Ectodermal cell (in vitro differentiated cells): ENCODE measurements around the gene TMEM178B.

Experiments
- H3K27ac ChIP-seq: 2 replicates; pipeline ENCODE4 v1.7.0; 2013; ENCODE audit warnings: mild to moderate bottlenecking, low read depth, low read length; ENCODE audit not compliant: insufficient read depth, poor library complexity, severe bottlenecking
- H3K27me3 ChIP-seq: 2 replicates; pipeline ENCODE4 v1.7.0; 2013; ENCODE audit warnings: mild to moderate bottlenecking, low read length; ENCODE audit not compliant: insufficient read depth, control insufficient read depth, poor library complexity, severe bottlenecking
- H3K36me3 ChIP-seq: one replicate; pipeline ENCODE4 v1.7.0; 2013; ENCODE audit warnings: low read length; ENCODE audit not compliant: control insufficient read depth, insufficient read depth
- H3K4me1 ChIP-seq: one replicate; pipeline ENCODE4 v1.7.0; 2013; ENCODE audit warnings: low read length; ENCODE audit not compliant: control insufficient read depth, insufficient read depth
- H3K4me3 ChIP-seq: 2 replicates; pipeline ENCODE4 v1.7.0; 2013; ENCODE audit warnings: low read depth, low read length, control low read depth; ENCODE audit not compliant: insufficient read depth
- H3K9me3 ChIP-seq: 2 replicates; pipeline ENCODE4 v1.7.0; 2013; ENCODE audit warnings: mild to moderate bottlenecking, low read length, moderate library complexity; ENCODE audit not compliant: control insufficient read depth
- WGBS, 2 experiments: methylation state at CpG; one replicate each; pipeline ENCODE4 v1.1.7; 2013; ENCODE audit warnings: missing lambda C conversion rate in 2 of 2; 5-methylcytosine and 5-hydroxymethylcytosine counted together

TMEM178B gene

DNA sequence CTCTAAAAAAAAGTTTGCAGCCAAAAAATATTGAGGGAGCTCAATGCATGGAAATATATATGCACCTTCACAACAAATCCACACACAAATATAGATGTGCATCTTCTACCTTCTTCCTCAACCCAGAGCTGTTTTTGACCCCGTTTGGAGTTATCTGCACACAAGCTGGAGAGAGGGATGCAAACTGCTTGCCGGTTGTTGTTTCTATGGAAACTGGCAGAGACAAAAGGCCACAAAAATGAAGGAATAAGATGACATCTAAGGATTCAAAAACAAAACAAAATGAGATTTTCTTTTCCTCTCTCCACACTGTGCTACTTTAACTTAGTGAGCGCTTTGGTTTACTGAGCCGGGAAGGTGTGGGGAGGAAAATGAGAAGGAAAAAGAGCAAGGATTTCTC lies 267.1 kb downstream of the TMEM178B start:
- Histone ChIP-seq H3K27ac (no peak overlapping the region), H3K27me3 (no peaks in the 10 kb centered on the region), H3K4me3 (no peak overlapping the region), H3K4me1 (no peaks in the 10 kb centered on the region), H3K9me3 (no peaks in the 10 kb centered on the region), H3K36me3 (no peaks in the 10 kb centered on the region)
- WGBS, 2 experiments, result 76 to 88% methylated on average over 2 to 4 of the region's 4 CpGs

DNA sequence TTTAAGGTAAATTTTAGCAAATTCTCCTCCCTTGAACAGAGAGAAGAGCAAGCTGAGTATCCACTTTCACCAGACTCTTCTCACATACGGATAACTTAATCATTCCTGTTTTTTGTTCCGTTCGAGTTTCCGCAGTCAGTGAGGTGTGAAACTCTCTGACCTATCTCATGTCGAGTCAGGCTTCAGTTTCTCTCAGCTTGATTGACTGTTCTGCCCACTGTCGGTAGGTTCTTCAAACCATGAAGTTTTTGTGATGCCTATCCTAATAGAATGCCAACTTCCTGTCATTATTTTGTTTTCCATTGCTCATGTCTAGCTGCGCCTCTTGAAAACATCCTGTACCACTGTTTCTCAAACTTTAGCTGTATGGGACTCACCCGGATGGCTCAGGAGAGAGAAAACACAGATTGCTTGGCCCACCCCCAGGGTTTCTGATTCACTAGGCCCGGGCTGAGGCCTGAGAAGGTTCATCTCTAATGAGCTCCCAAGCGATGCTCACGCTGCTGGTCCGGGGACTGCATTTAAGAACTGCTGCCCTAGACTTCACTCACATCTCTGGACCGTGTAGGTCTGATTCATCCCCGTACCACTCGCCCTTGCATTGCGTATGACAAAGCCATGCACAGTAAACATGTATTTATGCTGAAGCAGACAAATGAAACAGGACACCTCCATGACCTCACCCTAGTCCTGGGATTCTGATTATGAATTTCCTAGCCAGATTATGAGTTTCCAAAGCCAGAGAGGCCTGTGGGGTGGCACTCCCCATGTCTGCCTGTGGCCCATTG lies 269.0 kb downstream of the TMEM178B start:
- Histone ChIP-seq H3K36me3 (no peaks in the 10 kb centered on the region), H3K4me3 (no peak overlapping the region), H3K4me1 (no peaks in the 10 kb centered on the region), H3K27ac (no peak overlapping the region), H3K9me3 (no peaks in the 10 kb centered on the region), H3K27me3 (no peaks in the 10 kb centered on the region)
- WGBS, 2 experiments, result 92% methylated on average over 16 of the region's 16 CpGs

DNA sequence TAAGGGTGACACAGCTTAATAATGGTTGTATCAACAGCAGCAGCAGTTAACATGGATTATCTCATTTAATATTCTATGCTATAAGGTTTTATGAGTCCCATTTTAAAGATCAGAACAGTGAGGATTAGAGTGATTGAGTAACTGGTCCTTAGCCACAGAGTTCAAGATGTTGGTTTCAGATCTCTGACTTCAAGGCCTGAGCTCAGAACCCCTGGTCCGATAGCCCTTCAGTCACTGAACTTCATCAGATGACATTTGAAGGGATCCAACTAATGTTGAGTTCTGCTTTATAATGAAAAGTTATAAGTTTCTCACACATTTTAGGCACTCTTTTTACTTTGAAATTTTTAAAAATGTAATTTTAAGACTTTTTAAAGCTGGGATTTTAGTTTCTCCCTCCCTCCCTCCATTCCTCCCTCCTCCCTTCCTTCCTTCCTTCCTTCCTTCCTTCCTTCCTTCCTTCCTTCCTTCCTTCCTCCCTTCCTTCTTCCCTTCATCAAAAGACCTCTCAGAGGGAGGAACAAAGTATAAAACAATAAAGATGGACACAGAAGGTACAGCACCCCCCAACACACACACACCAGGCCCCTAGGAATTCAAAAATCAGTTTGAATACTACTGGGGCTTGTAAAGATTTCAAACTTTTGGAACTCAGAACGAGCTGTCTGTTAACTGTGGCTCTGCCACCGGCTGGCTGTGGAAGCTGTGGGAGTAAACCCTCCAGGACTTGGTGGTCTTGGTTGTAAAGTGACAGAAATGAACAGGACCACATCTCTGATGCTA lies 270.5 kb downstream of the TMEM178B start:
- Histone ChIP-seq H3K36me3 (no peaks in the 10 kb centered on the region), H3K9me3 (no peaks in the 10 kb centered on the region), H3K27ac (no peak overlapping the region), H3K4me3 (no peak overlapping the region), H3K4me1 (no peaks in the 10 kb centered on the region), H3K27me3 (no peaks in the 10 kb centered on the region)
- WGBS, 2 experiments, result 95% methylated on average over 3 of the region's 3 CpGs

DNA sequence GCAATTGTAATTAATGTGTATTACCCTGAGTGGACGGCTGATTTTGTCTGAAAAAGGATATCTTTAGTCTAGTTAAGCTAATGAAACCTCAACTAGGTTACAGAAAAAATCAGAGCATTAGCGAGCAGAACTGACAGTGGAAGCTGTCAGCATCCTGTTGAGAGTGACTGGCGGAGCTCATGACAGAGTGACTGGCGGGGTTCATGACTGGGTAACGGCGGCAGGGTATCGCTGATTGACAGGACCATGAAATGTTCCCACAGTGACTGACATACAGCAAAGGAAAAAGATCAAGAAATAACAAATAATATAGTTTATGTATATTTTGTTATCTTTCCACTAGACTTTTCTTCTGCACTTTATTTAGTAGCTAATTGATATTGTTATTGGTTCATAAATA lies 274.9 kb downstream of the TMEM178B start:
- no peaks in the 10 kb centered on the region for H3K4me1 ChIP-seq
- H3K9me3 ChIP-seq, result no peaks in the 10 kb centered on the region
- H3K4me3 ChIP-seq, result no peak overlapping the region
- no peaks in the 10 kb centered on the region for H3K27me3 ChIP-seq
- H3K27ac ChIP-seq, result no peak overlapping the region
- H3K36me3 ChIP-seq, result no peaks in the 10 kb centered on the region
- WGBS, 2 experiments, result 83 to 87% methylated on average over 6 to 7 of the region's 7 CpGs

DNA sequence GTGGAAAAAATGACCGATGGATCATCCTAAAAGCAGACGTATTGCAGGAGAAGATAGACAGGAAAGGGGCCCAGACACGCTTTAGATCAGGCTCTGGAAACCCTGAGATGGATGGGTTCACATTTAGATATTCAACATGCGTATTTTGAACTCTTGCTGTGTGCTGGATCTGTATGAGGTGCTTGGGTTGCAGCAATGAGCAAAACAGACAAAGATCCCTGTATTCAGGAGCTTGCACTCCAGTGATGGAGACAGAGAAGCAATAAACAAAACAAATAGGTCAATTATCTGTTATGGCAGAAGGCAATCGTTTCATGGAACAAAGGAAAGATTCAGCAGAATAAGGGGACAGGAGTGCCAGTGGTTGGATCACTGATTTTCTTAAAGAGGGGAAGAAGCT lies 275.5 kb downstream of the TMEM178B start:
- Histone ChIP-seq H3K36me3 (no peaks in the 10 kb centered on the region), H3K27ac (no peak overlapping the region), H3K27me3 (no peaks in the 10 kb centered on the region), H3K4me3 (no peak overlapping the region), H3K9me3 (no peaks in the 10 kb centered on the region), H3K4me1 (peaks cover 2% of the 10 kb centered on the region)
- 93 to 95% methylated on average over 5 of the region's 5 CpGs for WGBS, 2 experiments

DNA sequence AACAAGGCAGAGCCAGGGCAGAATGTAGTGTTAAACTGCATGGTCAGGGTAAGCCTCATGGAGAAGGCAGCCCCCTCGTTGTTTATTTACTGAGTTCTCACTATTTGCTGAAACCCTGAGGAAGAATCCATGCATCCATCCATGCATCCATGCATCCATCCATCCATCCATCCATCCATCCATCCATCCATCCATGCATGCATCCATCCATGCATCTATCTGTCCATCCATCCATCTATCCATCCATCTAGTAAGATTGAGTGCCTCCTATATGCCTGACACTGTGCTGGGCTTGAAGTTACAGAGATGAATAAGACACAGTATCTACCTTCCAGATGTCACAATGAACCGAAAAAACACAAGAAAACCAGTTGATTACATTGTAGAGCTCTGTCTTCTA lies 275.9 kb downstream of the TMEM178B start:
- H3K4me1 ChIP-seq, result peaks cover 7% of the 10 kb centered on the region
- no peak overlapping the region for H3K4me3 ChIP-seq
- 89 to 93% methylated on average over 2 of the region's 2 CpGs for WGBS, 2 experiments
- no peak overlapping the region for H3K27ac ChIP-seq
- no peaks in the 10 kb centered on the region for H3K27me3 ChIP-seq
- H3K9me3 ChIP-seq, result no peaks in the 10 kb centered on the region
- no peaks in the 10 kb centered on the region for H3K36me3 ChIP-seq

DNA sequence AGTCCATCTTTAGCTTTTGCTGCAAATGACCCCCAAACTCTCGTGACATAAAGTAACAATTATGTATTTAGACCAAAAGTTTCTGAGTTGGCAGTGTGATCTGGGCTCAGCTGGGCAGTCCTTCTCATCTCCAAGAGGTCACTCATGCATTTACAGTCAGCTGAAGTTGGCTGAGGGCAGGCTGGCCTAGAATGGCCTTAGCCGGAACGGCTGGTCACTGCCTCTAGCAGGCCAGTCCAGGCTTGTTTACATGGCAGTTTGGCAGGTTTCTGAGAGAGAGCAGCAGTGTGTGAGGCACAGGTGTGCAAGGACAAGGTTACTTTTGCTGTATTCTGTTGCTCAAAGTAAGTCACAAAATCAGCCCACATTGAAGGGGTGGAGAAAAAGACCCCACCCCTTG lies 277.3 kb downstream of the TMEM178B start:
- H3K36me3 ChIP-seq, result no peaks in the 10 kb centered on the region
- WGBS, 2 experiments, result 90 to 91% methylated on average over 3 of the region's 3 CpGs
- H3K9me3 ChIP-seq, result no peaks in the 10 kb centered on the region
- H3K27ac ChIP-seq, result no peak overlapping the region
- peaks cover 11% of the 10 kb centered on the region for H3K4me1 ChIP-seq
- H3K27me3 ChIP-seq, result no peaks in the 10 kb centered on the region
- no peak overlapping the region for H3K4me3 ChIP-seq

DNA sequence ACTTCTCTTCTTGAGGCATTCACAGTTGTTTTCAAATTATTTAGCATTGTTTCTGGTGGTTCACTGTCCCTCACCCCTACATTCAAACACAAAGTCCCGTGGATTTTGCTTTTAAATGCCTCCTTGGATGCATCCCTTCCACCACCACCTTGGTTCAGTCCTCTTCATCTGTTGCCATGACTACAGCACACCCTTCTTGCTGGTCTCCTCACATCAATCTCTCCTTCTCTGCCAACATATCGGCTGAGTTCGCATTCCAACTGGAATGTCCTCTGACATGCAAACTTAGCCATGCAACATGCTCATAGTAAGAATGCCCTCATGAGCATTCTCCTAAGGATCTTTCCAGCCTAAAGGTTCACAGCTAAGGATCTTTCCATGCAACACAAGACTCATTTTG lies 279.1 kb downstream of the TMEM178B start:
- Histone ChIP-seq H3K4me1 (peaks cover 11% of the 10 kb centered on the region), H3K27ac (no peak overlapping the region), H3K9me3 (no peaks in the 10 kb centered on the region), H3K36me3 (no peaks in the 10 kb centered on the region), H3K4me3 (no peak overlapping the region), H3K27me3 (no peaks in the 10 kb centered on the region)
- 86 to 95% methylated on average over 3 of the region's 3 CpGs for WGBS, 2 experiments

DNA sequence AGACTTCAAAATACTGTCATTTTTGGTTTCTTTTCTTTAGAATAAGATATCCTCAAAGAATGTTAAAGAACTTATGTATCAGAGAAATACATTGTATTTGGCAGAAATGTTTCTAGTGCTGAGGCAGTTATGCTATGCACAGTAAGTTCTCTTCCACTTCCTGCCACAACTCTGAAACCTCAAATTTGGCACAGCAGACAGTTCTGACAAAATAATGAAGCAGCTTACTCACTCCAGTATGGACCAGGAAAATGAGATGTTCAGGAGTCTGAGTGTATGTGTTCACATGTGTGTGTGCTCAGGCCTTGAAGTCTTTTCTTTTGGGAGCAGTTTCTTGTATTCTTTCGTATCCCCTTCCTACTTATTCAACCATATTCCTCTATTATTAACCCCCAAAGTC lies 280.4 kb downstream of the TMEM178B start:
- Histone ChIP-seq H3K36me3 (no peaks in the 10 kb centered on the region), H3K9me3 (no peaks in the 10 kb centered on the region), H3K4me3 (no peak overlapping the region), H3K27me3 (no peaks in the 10 kb centered on the region), H3K27ac (no peak overlapping the region), H3K4me1 (peaks cover 11% of the 10 kb centered on the region)
- 81 to 84% methylated on average over 1 of the region's 1 CpG for WGBS, 2 experiments

DNA sequence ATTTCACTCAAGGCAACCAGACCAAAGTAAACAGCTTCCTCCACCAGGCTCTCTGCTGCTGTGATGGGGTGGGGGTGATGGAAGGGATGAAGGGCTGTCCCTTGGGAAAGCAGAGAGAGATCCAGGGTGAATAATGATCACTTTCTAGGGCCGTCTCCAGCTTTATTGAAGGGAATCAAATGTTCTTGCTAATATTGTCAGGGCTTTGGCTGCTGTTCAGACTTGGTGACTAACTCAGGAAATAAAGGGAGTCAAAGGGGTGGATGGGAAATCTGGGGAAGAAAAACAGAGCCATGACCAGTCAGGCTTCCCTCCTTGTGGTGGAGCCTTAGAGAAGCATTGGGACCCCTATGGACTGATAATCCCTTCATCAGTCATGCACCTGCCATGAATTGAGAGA lies 281.2 kb downstream of the TMEM178B start:
- 58 to 71% methylated on average over 1 of the region's 1 CpG for WGBS, 2 experiments
- Histone ChIP-seq H3K9me3 (no peaks in the 10 kb centered on the region), H3K4me1 (peaks cover 11% of the 10 kb centered on the region), H3K36me3 (no peaks in the 10 kb centered on the region), H3K27ac (no peak overlapping the region), H3K4me3 (no peak overlapping the region), H3K27me3 (no peaks in the 10 kb centered on the region)
